Measurements from ENCODE around the gene TMEM72. TPM values are rescaled to one million over a fixed set of nuclear protein-coding genes. Genes with fewer than 3 reads are reported as not detected.

The TMEM72 gene
- polyA plus RNA-seq, 1 donor from 2014 or later: 1.4 TPM

- no peak overlapping the region for H3K9ac ChIP-seq (ENCODE audit: low read length)
- no peak overlapping the region for H3K4me3 ChIP-seq (ENCODE audit: low read length)
- H3K27ac ChIP-seq (ENCODE audit: low read length): no peak overlapping the region
- H2AFZ ChIP-seq (ENCODE audit: low read depth, low read length): no peak overlapping the region
- no peaks in the 10 kb centered on the region for H3K9me2 ChIP-seq (ENCODE audit: insufficient read depth, low read length)
- no peaks in the 10 kb centered on the region for H3K27me3 ChIP-seq (ENCODE audit: insufficient read depth, low read depth, low read length)
- TF ChIP-seq EZH2 (IDR thresholded peaks at IDR 0.05; ENCODE audit: borderline replicate concordance, insufficient read depth, low read length, poor library complexity, severe bottlenecking): no peak
- no peak for TF ChIP-seq MXI1 (conservative IDR thresholded peaks at IDR 0.05; ENCODE audit: poor library complexity, severe bottlenecking)
- TF ChIP-seq, protein P1, sequence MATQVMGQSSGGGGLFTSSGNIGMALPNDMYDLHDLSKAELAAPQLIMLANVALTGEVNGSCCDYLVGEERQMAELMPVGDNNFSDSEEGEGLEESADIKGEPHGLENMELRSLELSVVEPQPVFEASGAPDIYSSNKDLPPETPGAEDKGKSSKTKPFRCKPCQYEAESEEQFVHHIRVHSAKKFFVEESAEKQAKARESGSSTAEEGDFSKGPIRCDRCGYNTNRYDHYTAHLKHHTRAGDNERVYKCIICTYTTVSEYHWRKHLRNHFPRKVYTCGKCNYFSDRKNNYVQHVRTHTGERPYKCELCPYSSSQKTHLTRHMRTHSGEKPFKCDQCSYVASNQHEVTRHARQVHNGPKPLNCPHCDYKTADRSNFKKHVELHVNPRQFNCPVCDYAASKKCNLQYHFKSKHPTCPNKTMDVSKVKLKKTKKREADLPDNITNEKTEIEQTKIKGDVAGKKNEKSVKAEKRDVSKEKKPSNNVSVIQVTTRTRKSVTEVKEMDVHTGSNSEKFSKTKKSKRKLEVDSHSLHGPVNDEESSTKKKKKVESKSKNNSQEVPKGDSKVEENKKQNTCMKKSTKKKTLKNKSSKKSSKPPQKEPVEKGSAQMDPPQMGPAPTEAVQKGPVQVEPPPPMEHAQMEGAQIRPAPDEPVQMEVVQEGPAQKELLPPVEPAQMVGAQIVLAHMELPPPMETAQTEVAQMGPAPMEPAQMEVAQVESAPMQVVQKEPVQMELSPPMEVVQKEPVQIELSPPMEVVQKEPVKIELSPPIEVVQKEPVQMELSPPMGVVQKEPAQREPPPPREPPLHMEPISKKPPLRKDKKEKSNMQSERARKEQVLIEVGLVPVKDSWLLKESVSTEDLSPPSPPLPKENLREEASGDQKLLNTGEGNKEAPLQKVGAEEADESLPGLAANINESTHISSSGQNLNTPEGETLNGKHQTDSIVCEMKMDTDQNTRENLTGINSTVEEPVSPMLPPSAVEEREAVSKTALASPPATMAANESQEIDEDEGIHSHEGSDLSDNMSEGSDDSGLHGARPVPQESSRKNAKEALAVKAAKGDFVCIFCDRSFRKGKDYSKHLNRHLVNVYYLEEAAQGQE (IDR thresholded peaks at IDR 0.05; ENCODE audit: borderline replicate concordance): no peak
- TF ChIP-seq EP300 (conservative IDR thresholded peaks at IDR 0.05; ENCODE audit: poor library complexity, severe bottlenecking): no peak
- no peak for TF ChIP-seq SMC3 (conservative IDR thresholded peaks at IDR 0.05; ENCODE audit: poor library complexity)
- no peak for TF ChIP-seq RAD21 (conservative IDR thresholded peaks at IDR 0.05)
- no peak for TF ChIP-seq POLR2AphosphoS5 (IDR thresholded peaks at IDR 0.05)
- no peak for TF ChIP-seq CTCF (IDR thresholded peaks at IDR 0.05; ENCODE audit: poor library complexity, severe bottlenecking)
- TF ChIP-seq TAF1 (IDR thresholded peaks at IDR 0.05; ENCODE audit: low read depth): no peak
- no peaks in the 10 kb centered on the region for H4K20me1 ChIP-seq (ENCODE audit: insufficient read depth)
- H3K9me3 ChIP-seq (ENCODE audit: low read length): no peaks in the 10 kb centered on the region
- no peaks in the 10 kb centered on the region for H3F3A ChIP-seq (ENCODE audit: insufficient read depth, low read length, poor library complexity, severe bottlenecking)
- H3K4me2 ChIP-seq (ENCODE audit: low read length): no peak overlapping the region
- no peaks in the 10 kb centered on the region for H3K79me2 ChIP-seq (replicated peaks; ENCODE audit: insufficient read depth, low read length)
- no peaks in the 10 kb centered on the region for H3K36me3 ChIP-seq (ENCODE audit: insufficient read depth, low read length)
Measured at GRCh38 chr10:44980309-44981171, 69.4 kb downstream of the TMEM72 start.

- Histone ChIP-seq H3K4me3 (ENCODE audit: low read length) (no peak overlapping the region), H3K36me3 (ENCODE audit: insufficient read depth, low read length) (no peaks in the 10 kb centered on the region), H3K79me2 (replicated peaks; ENCODE audit: insufficient read depth, low read length) (no peaks in the 10 kb centered on the region), H3K27ac (ENCODE audit: low read length) (no peak overlapping the region), H3K27me3 (ENCODE audit: insufficient read depth, low read depth, low read length) (no peaks in the 10 kb centered on the region), H3F3A (ENCODE audit: insufficient read depth, low read length, poor library complexity, severe bottlenecking) (no peaks in the 10 kb centered on the region), H2AFZ (ENCODE audit: low read depth, low read length) (no peak overlapping the region), H3K9me2 (ENCODE audit: insufficient read depth, low read length) (no peaks in the 10 kb centered on the region), H3K9ac (ENCODE audit: low read length) (no peak overlapping the region), H3K9me3 (ENCODE audit: low read length) (no peaks in the 10 kb centered on the region), H3K4me2 (ENCODE audit: low read length) (no peak overlapping the region), H4K20me1 (ENCODE audit: insufficient read depth) (no peaks in the 10 kb centered on the region)
- TF ChIP-seq MXI1 (conservative IDR thresholded peaks at IDR 0.05; ENCODE audit: poor library complexity, severe bottlenecking): no peak
- TF ChIP-seq CTCF (IDR thresholded peaks at IDR 0.05; ENCODE audit: poor library complexity, severe bottlenecking): no peak
- TF ChIP-seq EZH2 (IDR thresholded peaks at IDR 0.05; ENCODE audit: borderline replicate concordance, insufficient read depth, low read length, poor library complexity, severe bottlenecking): no peak
- no peak for TF ChIP-seq SMC3 (conservative IDR thresholded peaks at IDR 0.05; ENCODE audit: poor library complexity)
- TF ChIP-seq RAD21 (conservative IDR thresholded peaks at IDR 0.05): no peak
- no peak for TF ChIP-seq POLR2AphosphoS5 (IDR thresholded peaks at IDR 0.05)
- no peak for TF ChIP-seq TAF1 (IDR thresholded peaks at IDR 0.05; ENCODE audit: low read depth)
- no peak for TF ChIP-seq EP300 (conservative IDR thresholded peaks at IDR 0.05; ENCODE audit: poor library complexity, severe bottlenecking)
- TF ChIP-seq, protein P1 (IDR thresholded peaks at IDR 0.05; ENCODE audit: borderline replicate concordance): no peak
Measured at GRCh38 chr10:44981172-44982113, 70.3 kb downstream of the TMEM72 start.

All from neural cell (in vitro differentiated cells).